ENCODE measurements around the gene NBEAL1.
A peak's percentile ranks its signal among the peaks of the same experiment; 100 is the strongest.
"Not testable (repeated sequence)": the region's sequence is repeated elsewhere in the genome, so short reads cannot be mapped to it uniquely, and the experiment has no call there.

Gene NBEAL1

DNA sequence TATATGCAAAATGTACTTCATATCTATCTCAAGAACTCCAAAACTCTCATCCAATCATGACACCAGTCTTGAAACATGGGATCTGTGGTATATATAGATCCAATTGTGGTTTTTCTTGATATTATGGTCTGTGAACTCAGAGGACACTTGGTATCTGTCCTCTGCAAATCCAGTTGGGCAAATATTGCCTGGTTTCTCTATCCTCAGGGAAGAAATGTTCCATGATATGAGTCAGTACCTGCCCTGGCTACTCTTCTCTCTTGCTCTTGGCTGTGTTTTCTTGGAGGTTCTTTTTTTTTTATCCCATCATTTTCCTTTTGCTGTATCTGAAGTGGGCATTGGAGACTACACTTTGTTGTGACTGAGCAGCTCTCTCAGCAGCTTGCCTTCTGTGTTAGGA is 10.9 kb downstream of the NBEAL1 start:
- no peak for DNase-seq (ENCODE audit: low read depth)
- TF ChIP-seq, protein P1, sequence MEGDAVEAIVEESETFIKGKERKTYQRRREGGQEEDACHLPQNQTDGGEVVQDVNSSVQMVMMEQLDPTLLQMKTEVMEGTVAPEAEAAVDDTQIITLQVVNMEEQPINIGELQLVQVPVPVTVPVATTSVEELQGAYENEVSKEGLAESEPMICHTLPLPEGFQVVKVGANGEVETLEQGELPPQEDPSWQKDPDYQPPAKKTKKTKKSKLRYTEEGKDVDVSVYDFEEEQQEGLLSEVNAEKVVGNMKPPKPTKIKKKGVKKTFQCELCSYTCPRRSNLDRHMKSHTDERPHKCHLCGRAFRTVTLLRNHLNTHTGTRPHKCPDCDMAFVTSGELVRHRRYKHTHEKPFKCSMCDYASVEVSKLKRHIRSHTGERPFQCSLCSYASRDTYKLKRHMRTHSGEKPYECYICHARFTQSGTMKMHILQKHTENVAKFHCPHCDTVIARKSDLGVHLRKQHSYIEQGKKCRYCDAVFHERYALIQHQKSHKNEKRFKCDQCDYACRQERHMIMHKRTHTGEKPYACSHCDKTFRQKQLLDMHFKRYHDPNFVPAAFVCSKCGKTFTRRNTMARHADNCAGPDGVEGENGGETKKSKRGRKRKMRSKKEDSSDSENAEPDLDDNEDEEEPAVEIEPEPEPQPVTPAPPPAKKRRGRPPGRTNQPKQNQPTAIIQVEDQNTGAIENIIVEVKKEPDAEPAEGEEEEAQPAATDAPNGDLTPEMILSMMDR (IDR thresholded peaks at IDR 0.05; ENCODE audit: control insufficient read depth, extremely low read depth, insufficient read depth) = no peak
- no peak overlapping the region for H3K4me3 ChIP-seq (ENCODE audit: low read depth, low read length)

GRCh38 chr2:203030545-203030944 is 15.9 kb downstream of the NBEAL1 start:
- TF ChIP-seq, protein P1 (IDR thresholded peaks at IDR 0.05; ENCODE audit: control insufficient read depth, extremely low read depth, insufficient read depth) = no peak
- no peak overlapping the region for H3K4me3 ChIP-seq (ENCODE audit: low read depth, low read length)
- DNase-seq (ENCODE audit: low read depth) = no peak

DNA sequence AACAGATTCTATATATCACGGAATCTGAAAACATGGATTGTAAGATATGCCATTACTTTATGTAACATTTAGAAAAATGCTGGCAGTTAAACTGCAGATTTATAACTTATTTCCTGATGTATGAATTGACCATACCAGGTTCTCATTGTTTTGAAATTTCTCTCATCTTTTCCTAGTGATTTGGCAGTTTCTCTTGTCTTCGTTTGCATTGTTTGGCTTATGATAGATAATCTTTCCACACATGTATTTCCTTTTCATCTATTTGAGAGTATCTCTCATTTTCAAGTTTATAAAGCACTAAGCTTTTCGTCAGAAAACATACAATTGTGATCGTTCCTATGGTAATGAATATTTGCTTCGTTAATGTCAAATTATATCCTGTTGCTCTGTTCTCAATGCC is 16.3 kb downstream of the NBEAL1 start:
- H3K4me3 ChIP-seq (ENCODE audit: low read depth, low read length) = no peak overlapping the region

GRCh38 chr2:203033395-203033794 is 18.7 kb downstream of the NBEAL1 start:
- TF ChIP-seq, protein P1 (IDR thresholded peaks at IDR 0.05; ENCODE audit: control insufficient read depth, extremely low read depth, insufficient read depth) = no peak
- no peak overlapping the region for H3K4me3 ChIP-seq (ENCODE audit: low read depth, low read length)
- no peak for DNase-seq (ENCODE audit: low read depth)

More for the DNA sequence above, 16.3 kb downstream of the NBEAL1 start:
- DNase-seq (ENCODE audit: low read depth) = no peak
- TF ChIP-seq, protein P1 (IDR thresholded peaks at IDR 0.05; ENCODE audit: control insufficient read depth, extremely low read depth, insufficient read depth) = no peak

DNA sequence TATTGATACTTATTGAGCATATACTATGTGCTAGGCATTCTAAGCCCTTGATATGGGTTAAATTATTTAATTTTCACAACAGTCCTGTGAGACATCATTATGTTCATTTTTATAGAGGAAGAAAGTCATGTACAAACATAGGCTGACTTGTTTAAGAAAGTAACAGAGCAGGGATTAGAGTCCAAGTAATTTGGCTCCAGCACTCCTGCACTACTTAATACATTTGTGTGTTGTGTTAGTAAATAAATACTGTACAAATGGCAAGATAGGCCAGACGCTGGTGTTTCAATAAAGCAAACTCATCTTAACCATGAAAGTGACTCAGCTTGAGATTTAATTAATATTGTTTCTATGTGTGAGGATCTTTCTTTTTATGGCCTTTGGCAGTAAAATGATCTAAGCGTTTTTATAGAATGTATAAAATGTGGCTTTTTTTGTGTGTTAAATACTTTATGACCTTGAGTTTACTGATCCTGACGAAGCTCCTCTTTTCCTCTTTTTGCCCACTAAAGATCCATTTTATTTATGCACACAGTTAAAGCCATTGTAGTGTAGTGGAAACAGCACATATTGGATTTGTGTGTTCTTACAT is 21.3 kb downstream of the NBEAL1 start:
- H3K4me3 ChIP-seq (ENCODE audit: low read depth, low read length) = no peak overlapping the region
- TF ChIP-seq, protein P1 (IDR thresholded peaks at IDR 0.05; ENCODE audit: control insufficient read depth, extremely low read depth, insufficient read depth) = no peak
- peak; percentile 82 for DNase-seq (ENCODE audit: low read depth)

DNA sequence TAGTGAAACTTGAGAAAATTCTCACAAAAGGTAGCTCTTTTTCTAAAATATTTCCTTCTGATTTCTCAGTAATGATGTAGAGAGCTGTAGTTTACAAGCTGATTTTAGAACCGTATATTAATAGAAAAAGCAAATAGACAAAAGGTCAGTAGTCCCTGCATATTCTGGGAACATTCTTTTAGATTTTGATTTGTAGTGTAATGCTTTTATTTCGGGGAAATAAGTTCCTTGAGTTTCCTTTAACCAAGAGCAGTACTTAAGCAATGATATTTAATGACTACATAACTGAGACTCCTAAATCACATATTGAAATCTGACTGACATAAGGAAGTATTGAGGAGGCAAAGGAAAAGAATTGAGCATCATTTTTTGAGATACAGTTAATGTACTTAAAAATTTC is 22.4 kb downstream of the NBEAL1 start:
- H3K4me3 ChIP-seq (ENCODE audit: low read depth, low read length) = no peak overlapping the region
- TF ChIP-seq, protein P1 (IDR thresholded peaks at IDR 0.05; ENCODE audit: control insufficient read depth, extremely low read depth, insufficient read depth) = no peak
- no peak for DNase-seq (ENCODE audit: low read depth)

DNA sequence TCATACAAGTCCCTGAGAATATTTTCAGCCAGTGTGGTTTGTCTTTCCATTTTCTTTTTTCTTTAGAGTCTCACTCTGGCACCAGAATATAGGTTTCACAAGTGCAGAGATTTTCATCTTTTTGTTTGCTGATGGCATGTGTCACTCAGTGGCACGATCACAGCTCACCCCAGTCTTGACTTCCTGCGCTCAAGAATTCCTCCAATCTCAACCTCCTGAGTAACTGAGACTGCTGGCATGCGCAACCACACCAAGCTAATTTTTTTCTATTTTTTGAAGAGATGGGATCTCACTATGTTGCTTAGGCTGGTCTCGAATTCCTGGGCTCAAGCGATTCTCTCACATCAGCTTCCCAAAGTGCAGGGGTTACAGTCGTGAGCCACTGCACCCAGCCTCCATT is 23.9 kb downstream of the NBEAL1 start:
- H3K4me3 ChIP-seq (ENCODE audit: low read depth, low read length) = no peak overlapping the region
- DNase-seq (ENCODE audit: low read depth) = no peak
- TF ChIP-seq, protein P1 (IDR thresholded peaks at IDR 0.05; ENCODE audit: control insufficient read depth, extremely low read depth, insufficient read depth) = no peak

- not testable (repeated sequence) for DNase-seq (ENCODE audit: low read depth); H3K4me3 ChIP-seq (ENCODE audit: low read depth, low read length)
These were observed 24.5 kb downstream of the NBEAL1 start for GRCh38 chr2:203039211-203039610.

Measured in LNCaP clone FGC (cell line).